ENCODE measurements around the gene RCAN3. TPM values are rescaled to one million over a fixed set of nuclear protein-coding genes. Genes with fewer than 3 reads are reported as not detected.

RCAN3 gene
- total RNA-seq, 1 donor from 2014 or later: 17.6 TPM

Other genes starting within 250 kb of the RCAN3 start
- 3.6 and 9.9 TPM in 2 replicates for gene GRHL3, start 183.5 kb upstream of the RCAN3 start, total RNA-seq
- 10.3 and 11.5 TPM in 2 replicates for gene STPG1, start 89.1 kb upstream of the RCAN3 start, total RNA-seq
- gene NIPAL3, start 87.0 kb upstream of the RCAN3 start, total RNA-seq: 21.3 and 32.5 TPM in 2 replicates
- 0.80 and 2.2 TPM in 2 replicates for gene NCMAP, start 53.3 kb downstream of the RCAN3 start, total RNA-seq
- gene SRRM1, start 140.5 kb downstream of the RCAN3 start, total RNA-seq: 66.6 and 79.3 TPM in 2 replicates
- 143 and 148 TPM in 2 replicates for gene CLIC4, start 242.6 kb downstream of the RCAN3 start, total RNA-seq